ENCODE results near the gene TTC22.

The TTC22 gene

DNA sequence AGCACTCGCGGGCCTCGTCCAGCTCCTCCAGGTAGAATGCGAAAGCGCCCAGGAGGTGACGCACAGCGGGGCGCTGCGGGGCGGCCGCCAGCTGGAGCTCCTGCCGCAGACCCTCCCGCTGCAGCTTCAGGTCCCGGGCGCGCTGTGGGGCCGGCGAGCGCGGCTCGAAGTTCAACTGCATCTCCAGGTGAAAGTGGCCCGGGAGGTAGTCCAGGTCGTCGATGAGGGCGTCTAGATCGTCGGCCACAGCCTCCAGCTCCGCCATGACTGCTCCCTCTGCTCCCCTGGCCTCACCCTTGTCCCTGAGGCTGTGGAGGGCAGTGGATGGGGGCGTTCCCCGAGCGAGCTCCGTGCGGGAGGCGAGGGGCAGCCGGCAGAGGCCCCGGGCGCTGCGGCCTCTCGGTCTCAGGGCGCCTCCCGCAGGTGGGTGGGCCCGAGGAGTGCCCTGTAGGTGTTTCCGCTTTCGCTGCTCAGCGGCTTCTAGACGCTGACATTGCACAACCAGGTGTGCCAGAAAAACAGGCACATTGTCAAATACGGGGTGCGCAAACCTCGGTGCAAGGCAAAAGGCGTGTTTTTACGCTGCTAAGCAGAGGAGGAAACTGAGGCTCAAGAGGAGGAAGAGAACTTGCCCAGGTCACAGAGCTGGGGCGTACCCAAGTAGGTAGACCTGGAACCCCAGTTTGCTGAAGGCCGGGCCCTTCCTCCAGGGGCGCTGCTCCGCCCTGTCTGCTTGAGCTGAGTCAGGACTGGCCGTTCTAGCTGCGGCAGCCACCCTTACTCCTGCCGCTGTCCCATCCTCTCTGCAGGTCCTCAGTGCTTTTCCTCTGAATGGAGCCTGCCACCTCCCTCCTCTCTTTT lies at the start of gene TTC22:
TTC22 (minus strand) TSS at position 425 of the 861 bp plus-strand sequence; CDS start at position 265, 160 bp downstream.
- peak; percentile 14 for DNase-seq

DNA sequence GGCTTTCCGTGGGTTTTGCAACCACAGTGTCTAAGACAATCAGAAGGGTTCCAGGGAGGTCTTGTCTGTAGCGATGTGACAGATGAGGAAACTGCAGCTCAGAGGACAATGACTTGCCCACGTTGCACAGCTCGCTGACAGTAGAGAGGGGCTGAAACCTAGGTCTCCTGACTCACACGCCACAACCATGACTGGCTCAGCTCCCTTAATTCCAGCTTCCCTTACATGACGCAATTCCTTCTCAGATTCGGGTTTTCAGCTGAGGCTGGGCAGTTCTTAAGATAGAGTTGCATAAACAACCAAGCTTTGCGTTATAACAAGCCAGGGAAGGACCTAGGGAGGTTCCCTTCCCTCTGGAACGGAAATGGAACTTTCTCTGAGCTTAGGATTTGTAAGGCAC lies 49.6 kb upstream of the TTC22 start:
- DNase-seq = peak; percentile 83

DNA sequence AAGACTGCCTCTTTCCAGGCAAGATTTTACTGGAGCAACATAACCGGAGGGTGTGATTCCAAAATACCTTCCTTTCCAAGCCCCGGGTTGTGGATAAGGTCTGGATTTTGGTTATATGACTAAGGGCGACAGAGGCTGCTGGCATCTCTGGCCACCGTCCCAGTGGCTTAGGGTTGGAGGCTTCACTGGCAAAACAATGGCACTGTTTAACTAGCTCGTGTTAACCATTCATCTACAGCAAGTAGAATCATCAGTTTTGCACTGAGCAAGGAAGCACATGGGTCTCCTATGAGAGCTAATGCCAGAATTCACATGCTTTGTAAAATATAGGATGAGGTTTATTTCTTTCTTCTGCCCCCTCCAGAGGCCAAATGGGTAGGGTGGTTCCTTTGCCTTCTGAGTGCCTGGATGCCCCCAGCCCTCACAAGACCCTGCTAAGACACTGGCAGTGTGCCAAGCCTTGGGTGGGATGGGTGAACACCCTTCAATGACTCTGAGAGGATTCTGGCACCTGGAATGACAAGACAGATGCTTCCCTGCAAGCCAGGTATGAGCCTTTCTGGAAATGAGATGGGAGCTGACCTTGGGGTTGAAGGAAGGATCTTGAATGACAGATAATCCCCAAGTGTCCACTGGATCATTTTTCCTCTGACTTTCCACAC lies 49.1 kb upstream of the TTC22 start:
- DNase-seq = no peak

DNA sequence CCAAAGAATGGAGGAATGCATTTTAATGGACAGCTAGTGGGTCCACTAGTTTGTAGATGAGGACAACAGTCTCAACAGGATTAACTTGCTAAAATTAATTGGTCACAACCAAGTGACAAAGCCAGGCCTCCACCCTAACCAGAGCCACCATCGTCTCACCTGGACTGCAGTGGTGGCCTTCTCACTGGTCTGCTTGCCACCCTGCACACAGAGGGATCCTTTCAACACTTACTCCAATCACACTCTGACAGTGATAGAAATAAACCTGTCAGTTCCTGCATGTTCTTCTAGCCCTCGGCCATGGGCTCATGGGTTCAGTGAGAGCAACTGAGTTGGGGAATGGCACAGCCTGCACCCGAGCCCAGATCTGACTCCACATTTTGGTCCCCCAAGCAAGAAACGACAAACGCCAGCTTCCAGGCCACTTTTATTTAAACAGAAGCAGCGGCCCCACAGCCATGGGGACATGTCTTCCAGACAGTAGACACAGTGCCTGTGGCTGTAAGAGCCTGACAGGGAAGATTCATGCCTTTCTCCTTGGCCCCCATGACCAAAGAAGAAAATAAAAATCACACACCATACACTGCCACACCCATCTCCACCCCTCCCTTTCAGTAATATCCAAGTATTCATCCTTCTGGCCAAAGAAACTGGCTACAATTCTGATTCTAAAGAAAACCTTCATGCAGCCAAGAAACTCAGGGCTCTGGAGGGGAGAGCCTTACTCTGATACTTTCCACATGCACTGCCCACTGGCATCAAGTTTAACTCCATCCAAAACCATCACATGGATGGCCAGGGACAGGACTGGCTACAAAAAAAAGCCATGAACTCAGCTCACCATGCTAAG lies 48.3 kb upstream of the TTC22 start:
- DNase-seq = no peak

DNA sequence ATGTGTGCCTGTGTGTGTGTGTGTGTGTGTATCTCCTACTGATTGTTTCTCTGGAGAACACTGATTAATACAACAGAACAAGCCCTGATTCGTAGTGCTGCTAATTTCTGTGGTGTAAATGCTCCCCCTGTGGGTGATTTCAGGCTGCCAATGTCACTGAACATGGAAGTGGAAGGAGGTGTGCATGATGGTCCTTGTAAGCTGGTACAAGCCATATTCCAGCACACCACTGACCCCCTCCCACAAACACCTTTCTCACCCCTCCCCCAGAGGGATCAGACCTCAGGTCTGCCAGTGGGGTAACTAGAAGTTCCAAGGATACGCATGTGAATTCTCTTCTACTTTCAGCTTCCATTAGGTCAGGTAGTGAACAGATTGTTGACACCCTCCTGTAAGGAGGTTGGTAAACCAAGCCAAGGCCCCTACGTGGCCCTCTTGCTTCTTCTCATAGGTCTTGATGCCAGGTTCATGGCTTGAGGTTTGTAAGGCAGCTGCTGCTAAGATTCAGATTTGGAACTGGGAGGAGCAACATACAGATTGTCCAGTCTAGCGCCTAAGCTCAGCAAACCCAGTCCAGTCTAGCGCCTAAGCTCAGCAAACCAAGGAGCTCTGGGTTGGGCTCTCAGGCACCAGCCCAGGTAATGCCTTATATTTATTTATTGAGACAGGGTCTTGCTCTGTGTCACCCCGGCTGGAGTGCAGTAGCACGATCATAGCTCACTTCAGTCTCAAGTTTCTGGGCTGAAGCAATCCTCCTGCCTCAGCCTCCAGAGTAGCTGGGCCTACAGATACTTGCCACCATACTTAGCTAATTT lies 47.2 kb upstream of the TTC22 start:
- no peak for DNase-seq

DNA sequence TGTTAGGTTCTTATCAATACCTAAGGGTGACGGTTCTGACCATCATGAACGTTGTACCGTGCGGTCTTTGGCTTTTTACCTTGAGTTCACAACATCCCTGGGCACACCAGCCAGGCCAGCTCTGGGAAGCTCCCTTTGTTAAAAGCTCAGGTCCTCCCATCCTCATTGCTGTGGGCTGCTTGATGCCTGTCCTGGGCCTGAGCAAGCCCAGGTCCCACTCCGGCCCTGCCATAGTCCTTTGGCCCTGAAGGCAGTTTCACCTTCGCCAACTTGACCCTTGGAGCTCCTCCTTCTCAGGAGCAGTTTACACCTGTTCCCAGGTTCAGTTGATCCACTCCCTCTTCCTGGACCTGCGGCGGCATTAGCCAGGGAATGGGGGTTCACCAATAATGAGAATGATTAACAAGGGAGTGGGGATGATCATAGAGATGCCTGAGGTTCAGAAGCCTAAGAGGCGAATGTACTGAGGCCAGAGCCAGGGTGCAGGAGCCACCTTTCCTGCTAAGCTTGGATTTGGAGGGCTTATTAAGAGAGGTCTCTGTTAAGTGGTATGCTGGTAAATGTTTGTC lies 45.7 kb upstream of the TTC22 start:
- DNase-seq = no peak

DNA sequence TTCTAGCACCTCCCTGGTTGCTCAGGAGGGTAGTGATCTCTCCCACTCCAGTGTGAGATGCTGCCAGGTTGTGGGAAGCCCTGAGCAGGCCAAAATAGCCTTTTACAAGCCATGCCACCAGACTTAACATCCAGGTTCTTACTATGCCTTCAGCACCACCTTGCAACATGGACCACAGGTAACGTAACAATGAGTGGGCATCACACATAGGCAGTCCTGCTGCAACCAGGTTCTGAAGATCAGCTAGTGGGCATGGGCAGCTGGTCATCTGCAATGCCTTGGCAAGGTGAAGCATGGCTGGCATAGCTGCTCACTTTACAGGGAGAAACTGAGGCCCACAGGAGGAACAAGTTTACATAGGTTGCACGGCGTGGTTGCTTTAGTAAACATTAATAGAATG lies 45.2 kb upstream of the TTC22 start:
- no peak for DNase-seq

DNA sequence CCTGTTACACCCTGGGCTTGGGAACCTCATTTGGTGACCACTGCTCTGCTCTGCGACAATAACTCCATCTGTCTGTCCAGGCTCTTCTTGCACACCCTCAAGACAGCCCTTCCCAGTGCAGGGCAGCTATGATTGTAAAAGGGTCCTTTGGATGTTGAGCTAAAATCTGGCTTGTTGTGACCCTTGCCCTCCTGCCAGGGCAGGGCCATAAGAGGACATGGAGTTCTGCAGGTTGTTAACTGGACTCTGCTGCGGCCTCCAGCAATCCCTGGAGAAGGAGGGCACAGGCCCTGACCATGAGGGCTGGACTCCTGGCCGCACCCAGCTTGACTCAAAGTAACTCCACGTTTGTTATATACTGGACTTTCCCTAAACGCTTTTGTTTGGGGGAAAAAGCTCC lies 44.6 kb upstream of the TTC22 start:
- no peak for DNase-seq

DNA sequence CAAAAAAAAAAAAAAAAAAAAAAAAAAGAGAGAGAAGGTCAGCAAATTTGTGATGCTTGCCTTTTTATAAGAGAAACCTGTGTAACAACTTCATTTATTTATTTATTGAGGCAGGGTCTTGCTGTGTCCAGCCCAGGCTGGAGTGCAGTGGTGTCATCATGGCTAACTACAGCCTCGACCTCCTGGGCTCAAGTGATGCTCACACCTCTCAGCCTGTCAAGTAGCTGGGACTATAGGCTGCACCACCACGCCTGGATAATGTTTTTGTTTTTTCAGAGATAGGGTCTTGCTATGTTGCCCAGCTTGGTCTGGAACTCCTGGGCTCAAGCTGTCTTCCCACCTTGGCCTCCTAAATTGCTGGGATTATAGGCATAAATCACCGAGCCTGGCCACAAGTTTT lies 43.4 kb upstream of the TTC22 start:
- DNase-seq = no peak

DNA sequence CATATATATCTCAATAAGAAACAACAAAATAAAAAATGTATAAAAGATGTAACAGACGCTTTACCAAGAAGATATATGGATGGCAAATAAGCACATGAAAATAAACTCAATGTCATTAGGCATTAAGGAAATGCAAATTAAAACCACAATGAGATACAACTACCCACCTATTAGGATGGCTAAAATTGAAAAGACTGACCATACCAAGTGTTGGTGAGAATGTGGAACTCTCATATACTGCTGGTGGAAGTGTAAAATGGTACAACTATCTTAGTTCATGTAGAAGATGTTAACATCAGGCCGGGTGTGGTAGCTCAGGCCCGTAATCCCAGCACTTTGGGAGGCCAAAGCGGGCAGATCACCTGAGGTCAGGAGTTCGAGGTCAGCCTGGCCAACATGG lies 42.3 kb upstream of the TTC22 start:
- no peak for DNase-seq

DNA sequence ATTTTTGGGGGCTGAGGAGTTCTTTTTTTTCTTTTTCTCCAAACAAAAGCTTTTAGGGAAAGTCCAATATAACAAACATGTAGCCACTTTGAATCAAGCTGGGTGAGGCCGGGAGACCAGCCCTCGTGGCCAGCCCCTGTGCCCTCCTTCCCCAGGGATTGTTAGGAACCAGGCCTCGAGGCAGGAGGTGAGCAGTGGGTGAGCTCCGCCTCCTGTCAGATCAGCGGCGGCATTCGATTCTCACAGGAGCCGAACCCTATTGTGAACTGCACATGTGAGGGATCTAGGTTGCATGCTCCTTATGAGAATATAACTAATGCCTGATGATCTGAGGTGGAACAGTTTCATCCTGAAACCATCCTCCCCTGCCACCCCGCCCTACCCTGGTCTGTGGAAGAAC lies 41.8 kb upstream of the TTC22 start:
- no peak for DNase-seq

DNA sequence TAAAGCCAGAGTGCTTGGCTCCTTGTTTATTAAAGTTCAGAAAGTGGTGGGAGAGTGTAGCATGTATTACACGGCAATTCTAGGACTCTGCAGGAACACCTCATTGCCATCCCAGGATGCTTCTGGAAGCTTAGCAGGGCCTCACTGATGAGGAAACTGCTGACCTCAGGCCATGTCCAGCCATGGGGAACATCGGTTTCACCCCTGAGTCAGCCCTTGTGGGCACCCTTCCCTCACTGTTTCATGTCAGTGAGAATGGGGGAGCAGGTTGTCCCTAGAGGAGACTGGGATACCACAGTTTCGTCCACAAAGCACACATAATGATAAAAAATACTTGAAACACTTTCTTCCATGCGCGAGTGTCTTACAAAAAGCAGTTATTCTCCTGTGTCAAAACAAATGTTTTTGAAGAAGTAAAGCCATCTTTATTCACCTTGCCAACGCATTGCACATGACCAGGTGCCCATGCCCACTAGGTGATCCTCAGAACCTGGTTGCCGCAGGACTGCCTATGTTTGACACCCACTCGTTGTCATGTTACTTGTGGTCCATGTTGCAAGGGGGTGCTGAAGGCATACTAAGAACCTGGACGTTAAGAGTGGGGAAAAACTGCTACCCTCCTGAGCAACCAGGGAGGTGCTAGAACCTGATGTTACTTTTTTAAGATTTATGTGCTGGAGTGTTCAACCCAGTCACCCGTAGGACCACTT lies 41.2 kb upstream of the TTC22 start:
- no peak for DNase-seq

DNA sequence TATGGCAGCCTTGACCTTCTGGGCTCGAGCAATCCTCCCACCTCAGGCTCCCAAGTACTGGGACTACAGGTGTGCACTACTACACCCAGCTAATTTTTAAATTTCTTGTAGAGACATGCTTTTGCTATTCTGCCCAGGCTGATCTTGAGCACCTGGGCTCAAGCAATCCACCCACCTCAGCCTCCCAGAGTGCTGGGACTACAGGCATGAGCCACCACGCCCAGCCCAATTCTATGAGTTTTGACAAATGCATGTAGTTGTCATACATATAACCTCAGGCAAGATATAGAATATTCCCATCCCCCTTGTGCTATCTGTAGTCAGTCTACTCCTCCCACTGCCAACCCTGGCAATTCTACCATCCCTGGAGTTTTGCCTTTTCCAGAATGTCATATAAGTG lies 38.7 kb upstream of the TTC22 start:
- no peak for DNase-seq

DNA sequence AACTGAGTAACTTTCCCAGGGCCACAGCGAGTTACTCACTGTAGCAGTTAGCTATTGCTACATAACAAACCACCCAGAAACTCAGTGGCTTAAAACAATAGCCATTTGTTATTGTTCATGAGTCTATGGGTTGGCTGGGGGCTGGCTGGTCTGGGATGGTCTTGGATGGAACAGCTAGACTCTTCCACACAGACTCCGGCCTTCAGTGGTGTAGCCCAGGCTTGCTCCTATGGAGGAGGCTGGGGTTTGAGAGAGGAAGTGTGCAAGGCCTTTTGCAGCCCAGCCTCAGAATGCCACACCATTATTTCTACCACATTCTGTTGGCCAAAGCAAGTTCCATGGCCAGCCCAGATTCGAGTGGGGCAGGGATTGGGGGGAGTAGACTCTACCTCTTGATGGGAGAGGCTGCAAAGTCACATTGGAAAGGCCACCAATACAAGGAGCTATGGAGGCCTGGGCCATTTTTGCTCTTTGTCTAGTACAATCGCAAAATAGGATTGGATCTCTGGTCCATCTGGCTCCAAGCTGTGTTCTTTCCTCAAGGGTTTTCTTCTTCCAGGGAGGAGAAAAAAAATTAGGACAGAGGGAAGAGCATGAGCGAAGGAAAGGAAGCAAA lies 37.5 kb upstream of the TTC22 start:
- DNase-seq = no peak

DNA sequence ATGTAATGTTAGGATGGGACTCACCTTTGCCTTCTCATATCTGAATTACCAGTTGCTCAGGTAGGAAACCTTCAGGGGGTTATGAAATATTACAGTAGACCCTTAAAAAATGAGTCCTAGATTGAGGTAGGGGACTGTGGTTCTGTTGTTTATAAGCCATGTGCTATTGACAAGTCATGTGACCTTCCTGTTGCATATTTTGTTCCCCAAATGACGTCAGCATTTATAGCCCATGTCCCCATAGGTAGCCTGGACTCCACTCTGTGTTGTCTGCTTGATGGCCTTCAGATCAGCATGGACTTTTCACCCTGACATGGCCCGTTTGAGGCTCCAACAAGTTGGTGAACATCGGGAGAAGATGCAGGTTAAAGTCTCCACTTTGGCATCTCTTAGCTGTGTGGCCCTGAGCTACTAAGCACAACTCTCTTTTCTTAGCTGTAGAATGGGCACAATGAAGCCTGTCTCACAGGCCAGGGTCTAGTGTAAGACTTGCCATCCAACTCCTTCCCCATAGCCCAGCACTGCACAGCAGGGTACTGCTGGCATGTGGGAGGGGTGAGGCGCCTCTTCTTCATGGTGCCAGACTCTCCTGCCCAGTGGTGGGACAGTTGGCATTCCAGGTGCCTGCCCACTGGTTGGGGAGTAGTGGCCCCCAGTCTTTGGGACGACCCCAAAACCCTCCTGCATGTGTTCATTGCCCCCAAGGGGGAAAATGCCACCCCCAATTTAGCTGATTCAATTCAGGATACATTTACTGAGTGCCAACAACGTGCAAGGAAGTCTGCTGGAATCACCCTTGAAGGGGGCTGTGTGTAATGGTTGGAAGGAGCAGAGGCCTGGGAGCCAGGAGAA lies 36.1 kb upstream of the TTC22 start:
- DNase-seq = no peak

DNA sequence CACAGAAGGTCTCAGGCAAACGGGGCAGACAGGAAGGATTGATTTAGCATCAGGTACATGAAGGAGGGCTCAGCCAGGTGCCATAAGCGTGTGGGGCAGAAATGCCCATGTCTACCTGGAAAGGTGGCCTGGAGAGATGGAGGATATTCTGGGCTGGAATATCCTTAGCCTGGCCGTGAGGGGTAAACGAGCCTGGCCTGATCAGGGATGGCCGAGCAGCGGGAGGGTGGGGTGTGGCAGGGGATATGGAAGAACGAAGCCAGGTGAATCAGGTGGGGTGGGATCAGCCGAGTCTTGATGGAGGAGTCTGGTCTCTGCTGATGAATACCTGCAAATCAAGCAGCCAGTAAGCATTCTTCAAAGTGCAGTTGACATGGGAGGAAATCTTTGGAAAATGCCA lies 35.5 kb upstream of the TTC22 start:
- DNase-seq = no peak

DNA sequence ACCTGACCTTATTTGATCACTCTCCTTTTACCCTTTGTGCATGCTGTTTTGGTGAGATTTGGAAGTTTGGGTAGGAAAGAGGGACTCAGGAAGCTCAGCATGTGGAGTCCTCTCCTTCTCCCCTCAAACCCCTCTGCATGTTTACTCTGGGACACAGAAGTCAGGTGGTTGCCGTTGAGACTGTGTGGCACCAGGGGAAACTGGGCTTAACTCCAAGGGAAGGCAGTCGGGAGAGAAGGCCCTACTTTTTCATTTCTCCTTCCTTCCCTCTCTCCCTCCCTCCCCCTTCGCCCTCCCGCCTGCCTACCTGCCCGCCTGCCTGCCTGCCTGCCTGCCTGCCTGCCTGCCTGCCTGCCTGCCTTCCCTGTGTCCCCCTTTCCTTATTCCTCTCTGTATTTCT lies 34.8 kb upstream of the TTC22 start:
- DNase-seq = no peak

DNA sequence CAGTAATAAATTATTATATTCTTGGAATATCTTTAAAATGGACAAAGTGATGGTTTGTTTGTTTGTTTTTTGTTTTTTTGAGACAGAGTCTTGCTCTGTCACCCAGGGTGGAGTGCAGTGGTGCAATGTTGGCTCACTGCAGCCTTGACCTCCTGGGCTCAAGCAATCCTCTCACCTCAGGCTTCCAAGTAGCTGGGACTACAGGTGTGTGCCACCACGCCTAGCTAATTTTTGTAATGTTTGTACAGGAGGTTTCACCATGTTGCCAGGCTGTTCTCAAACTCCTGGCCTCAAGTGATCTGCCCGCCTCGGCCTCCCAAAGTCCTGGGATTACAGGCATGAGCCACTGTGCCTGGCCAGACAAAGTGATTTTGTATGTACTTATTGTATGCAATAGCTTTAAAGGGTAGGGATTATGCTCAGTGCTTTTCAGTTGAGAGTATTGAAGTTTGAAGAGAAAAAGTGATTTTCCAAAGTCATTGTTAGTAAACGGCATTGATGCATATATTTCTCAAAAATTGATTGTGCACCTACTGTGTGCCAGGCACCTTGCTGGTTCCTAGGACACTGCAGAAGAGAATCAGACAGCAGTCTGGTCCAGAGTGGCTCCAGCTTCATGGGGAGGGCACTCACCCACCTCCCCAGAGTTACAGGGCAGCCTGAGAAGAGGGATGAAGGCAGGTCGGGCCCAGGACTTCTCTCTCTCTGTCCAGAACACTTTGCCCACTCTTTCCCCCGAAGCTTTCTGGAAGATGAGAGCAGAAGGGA lies 34.2 kb upstream of the TTC22 start:
- DNase-seq = no peak

DNA sequence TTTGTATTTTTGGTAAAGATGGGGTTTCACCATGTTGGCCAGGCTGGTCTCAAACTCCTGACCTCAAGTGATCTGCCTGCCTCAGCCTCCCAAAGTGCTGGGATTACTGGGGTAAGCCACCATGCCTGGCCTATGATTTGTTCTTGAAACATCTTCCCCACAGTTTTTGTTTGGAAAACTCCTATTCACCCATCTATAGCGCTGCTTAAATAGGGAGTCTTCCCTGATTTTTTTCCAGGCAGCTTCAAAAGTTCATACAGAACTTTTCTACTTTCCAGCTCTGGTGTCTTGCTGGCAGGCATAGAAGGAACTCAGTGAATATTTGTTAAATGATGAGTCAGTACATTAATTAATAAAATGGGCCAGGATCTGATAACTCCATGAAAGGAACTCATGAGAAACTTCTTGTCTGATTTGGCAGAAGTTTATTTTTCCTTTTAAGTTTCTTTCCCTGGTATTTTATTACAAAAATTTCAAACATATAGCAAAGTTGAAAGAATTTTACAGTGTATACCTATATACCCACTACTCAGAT lies 33.0 kb upstream of the TTC22 start:
- no peak for DNase-seq
